Keratinocyte (primary cell): Measurements from ENCODE around the gene DCAF8L2.

Experiments used
- EZH2 ChIP-seq: IDR thresholded peaks from one replicate; pipeline ENCODE4 v1.6.1; 2012; ENCODE audit warnings: inconsistent platforms, mild to moderate bottlenecking, low read length, moderate library complexity
- TF ChIP-seq, protein P1 (sequence below), 3 experiments: IDR thresholded peaks in 1 of 3; conservative IDR thresholded peaks in 1 of 3; optimal IDR thresholded peaks in 1 of 3; 2 replicates in 2 of 3; 3 replicates in 1 of 3; pipeline versions ENCODE3 to v1.5.1; 2011; ENCODE audit warnings: low read length in 3 of 3, mild to moderate bottlenecking in 3 of 3, moderate library complexity in 2 of 3, control low read depth in 1 of 3, inconsistent platforms in 1 of 3; ENCODE audit not compliant: insufficient read depth in 2 of 3; ENCODE audit errors: extremely low read depth in 1 of 3

DNA sequence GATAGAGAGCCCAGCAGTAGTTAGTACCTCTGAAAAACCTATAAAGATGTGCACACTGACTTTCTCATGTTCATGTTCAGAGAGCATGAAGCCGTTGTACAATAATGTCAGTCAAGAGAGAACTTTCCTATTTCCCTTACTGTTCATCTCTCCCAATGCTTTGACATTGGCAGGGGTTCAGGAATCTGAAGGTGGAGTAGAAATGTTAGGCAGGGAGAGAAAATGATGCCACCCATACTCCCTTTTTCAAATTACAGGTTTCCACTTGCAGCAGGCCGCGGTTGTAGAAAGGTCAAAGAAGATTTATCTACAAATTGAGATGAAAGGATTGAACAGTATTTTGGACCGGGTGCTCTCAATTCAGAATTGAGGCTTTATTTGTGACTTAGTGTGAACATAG is 84.3 kb downstream of the DCAF8L2 start:
- TF ChIP-seq, protein P1, sequence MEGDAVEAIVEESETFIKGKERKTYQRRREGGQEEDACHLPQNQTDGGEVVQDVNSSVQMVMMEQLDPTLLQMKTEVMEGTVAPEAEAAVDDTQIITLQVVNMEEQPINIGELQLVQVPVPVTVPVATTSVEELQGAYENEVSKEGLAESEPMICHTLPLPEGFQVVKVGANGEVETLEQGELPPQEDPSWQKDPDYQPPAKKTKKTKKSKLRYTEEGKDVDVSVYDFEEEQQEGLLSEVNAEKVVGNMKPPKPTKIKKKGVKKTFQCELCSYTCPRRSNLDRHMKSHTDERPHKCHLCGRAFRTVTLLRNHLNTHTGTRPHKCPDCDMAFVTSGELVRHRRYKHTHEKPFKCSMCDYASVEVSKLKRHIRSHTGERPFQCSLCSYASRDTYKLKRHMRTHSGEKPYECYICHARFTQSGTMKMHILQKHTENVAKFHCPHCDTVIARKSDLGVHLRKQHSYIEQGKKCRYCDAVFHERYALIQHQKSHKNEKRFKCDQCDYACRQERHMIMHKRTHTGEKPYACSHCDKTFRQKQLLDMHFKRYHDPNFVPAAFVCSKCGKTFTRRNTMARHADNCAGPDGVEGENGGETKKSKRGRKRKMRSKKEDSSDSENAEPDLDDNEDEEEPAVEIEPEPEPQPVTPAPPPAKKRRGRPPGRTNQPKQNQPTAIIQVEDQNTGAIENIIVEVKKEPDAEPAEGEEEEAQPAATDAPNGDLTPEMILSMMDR (optimal IDR thresholded peaks at IDR 0.05 in 1 of 3, IDR thresholded peaks at IDR 0.05 in 1 of 3, conservative IDR thresholded peaks at IDR 0.05 in 1 of 3; ENCODE audit: extremely low read depth in 1 of 3, insufficient read depth in 2 of 3, low read length in 3 of 3), result no peak
- TF ChIP-seq EZH2, result no peak
